Stimulated activated CD4-positive, alpha-beta T cell treated with anti-CD3 and anti-CD28 coated beads, Interleukin-2, amount 100 ng/mL, for 24 hours (primary cell): ENCODE measurements around the gene KIRREL1.

ENCODE experiments used
- DNase-seq, 2 donors: peaks; one replicate each; pipeline ENCODE4 v3.0.0-alpha.2; 2020

The KIRREL1 gene

GRCh38 chr1:157975228-157975950 lies 18.1 kb upstream of the KIRREL1 start:
- no peak for DNase-seq

- no peak for DNase-seq
Measured at GRCh38 chr1:157976888-157977287, 16.6 kb upstream of the KIRREL1 start.

- no peak for DNase-seq
Measured at GRCh38 chr1:157978586-157979403, 14.7 kb upstream of the KIRREL1 start.

- no peak for DNase-seq
Measured at GRCh38 chr1:157982136-157982535, 11.3 kb upstream of the KIRREL1 start.

- no peak for DNase-seq
Measured at GRCh38 chr1:157983787-157984186, 9.7 kb upstream of the KIRREL1 start.

- DNase-seq: no peak
Measured at GRCh38 chr1:157984469-157984868, 9.0 kb upstream of the KIRREL1 start.

- DNase-seq: no peak
Measured at GRCh38 chr1:157985473-157985872, 8.0 kb upstream of the KIRREL1 start.

GRCh38 chr1:157988002-157988401 lies 5.4 kb upstream of the KIRREL1 start:
- no peak for DNase-seq

GRCh38 chr1:157992031-157992832 lies 1.2 kb upstream of the KIRREL1 start:
- DNase-seq: peak; percentile 47 to 67

- no peak for DNase-seq
Measured at GRCh38 chr1:157992833-157993146, 655 bp upstream of the KIRREL1 start.

- no peak for DNase-seq
Measured at GRCh38 chr1:157993918-157994605, 617 bp downstream of the KIRREL1 start.

- no peak for DNase-seq
Measured at GRCh38 chr1:157994704-157995582, 1.5 kb downstream of the KIRREL1 start.

GRCh38 chr1:157995583-157996169 lies 2.2 kb downstream of the KIRREL1 start:
- no peak for DNase-seq

GRCh38 chr1:157996433-157996832 lies 3.0 kb downstream of the KIRREL1 start:
- no peak for DNase-seq

- no peak for DNase-seq
Measured at GRCh38 chr1:158000507-158000906, 7.1 kb downstream of the KIRREL1 start.

- no peak for DNase-seq
Measured at GRCh38 chr1:158002022-158002630, 8.7 kb downstream of the KIRREL1 start.

GRCh38 chr1:158002631-158003405 lies 9.4 kb downstream of the KIRREL1 start:
- no peak for DNase-seq

GRCh38 chr1:158003406-158003800 lies 10.0 kb downstream of the KIRREL1 start:
- DNase-seq: no peak

- no peak for DNase-seq
Measured at GRCh38 chr1:158005224-158005623, 11.8 kb downstream of the KIRREL1 start.

GRCh38 chr1:158007180-158007579 lies 13.7 kb downstream of the KIRREL1 start:
- no peak for DNase-seq
